Stimulated activated memory B cell treated with anti-CD40 and anti-IgM and Interleukin-4, amounts not matched to agents 10 μg/mL and 1 μg/mL and 100 μg/mL, for 72 hours (primary cell): ENCODE results near the gene ODF2.
"Not testable (repeated sequence)": the region's sequence is repeated elsewhere in the genome, so short reads cannot be mapped to it uniquely, and the experiment has no call there.

ENCODE experiments used
- ATAC-seq: fragments of 150-1000 bp; cut with Tn5 transposase; 2 replicates; pipeline ENCODE4 v1.10.0; 2021
- H3K27ac Mint-ChIP-seq: one replicate; pipeline ENCODE4 v1.8.0; 2022; ENCODE audit warnings: mild to moderate bottlenecking, mixed read lengths
- H3K27me3 Mint-ChIP-seq: one replicate; pipeline ENCODE4 v1.8.0; 2022; ENCODE audit warnings: mixed read lengths
- H3K36me3 Mint-ChIP-seq: one replicate; pipeline ENCODE4 v1.8.0; 2022; ENCODE audit warnings: mixed read lengths
- H3K4me1 Mint-ChIP-seq: one replicate; pipeline ENCODE4 v1.8.0; 2022; ENCODE audit warnings: mixed read lengths
- H3K4me3 Mint-ChIP-seq: one replicate; pipeline ENCODE4 v1.8.0; 2022; ENCODE audit warnings: mild to moderate bottlenecking, moderate library complexity, mixed read lengths
- H3K9me3 Mint-ChIP-seq: one replicate; pipeline ENCODE4 v1.8.0; 2022; ENCODE audit warnings: mixed read lengths

The ODF2 gene

GRCh38 chr9:128446505-128446904, 9.3 kb upstream of the ODF2 start:
- not testable (repeated sequence) for H3K27ac Mint-ChIP-seq, ATAC-seq, H3K9me3 Mint-ChIP-seq, H3K27me3 Mint-ChIP-seq, H3K4me1 Mint-ChIP-seq, H3K36me3 Mint-ChIP-seq, H3K4me3 Mint-ChIP-seq

GRCh38 chr9:128448746-128449145, 7.1 kb upstream of the ODF2 start:
- Mint-ChIP-seq H3K4me3 (no peak overlapping the region), H3K27ac (no peak overlapping the region), H3K36me3 (no peaks in the 10 kb centered on the region), H3K9me3 (no peaks in the 10 kb centered on the region), H3K27me3 (no peaks in the 10 kb centered on the region), H3K4me1 (no peaks in the 10 kb centered on the region)
- ATAC-seq = no peak

DNA sequence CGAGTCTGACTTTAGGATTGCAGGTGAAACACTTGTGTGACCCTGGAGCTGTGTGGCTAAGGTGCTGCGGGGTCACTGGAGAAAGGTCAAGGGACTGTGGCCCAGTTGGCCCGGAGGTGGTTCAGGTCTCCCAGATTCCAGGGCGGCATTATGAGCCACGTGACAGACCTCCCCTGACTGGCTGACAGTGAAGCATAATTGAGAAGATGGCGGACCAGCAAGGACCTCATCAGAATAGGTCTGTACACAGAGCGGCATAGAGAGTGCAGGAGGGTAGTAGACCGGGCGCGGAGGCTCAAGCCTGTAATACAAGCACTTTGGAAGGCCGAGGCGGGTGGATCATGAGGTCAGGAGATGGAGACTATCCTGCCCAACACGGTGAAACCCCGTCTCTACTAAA, 815 bp upstream of the ODF2 start:
- Mint-ChIP-seq H3K36me3 (peaks cover 4% of the 10 kb centered on the region), H3K27me3 (no peaks in the 10 kb centered on the region), H3K4me3 (peak overlapping the region; percentile 70), H3K4me1 (peaks cover 23% of the 10 kb centered on the region), H3K9me3 (no peaks in the 10 kb centered on the region), H3K27ac (peak overlapping the region; percentile 35)
- ATAC-seq = no peak

DNA sequence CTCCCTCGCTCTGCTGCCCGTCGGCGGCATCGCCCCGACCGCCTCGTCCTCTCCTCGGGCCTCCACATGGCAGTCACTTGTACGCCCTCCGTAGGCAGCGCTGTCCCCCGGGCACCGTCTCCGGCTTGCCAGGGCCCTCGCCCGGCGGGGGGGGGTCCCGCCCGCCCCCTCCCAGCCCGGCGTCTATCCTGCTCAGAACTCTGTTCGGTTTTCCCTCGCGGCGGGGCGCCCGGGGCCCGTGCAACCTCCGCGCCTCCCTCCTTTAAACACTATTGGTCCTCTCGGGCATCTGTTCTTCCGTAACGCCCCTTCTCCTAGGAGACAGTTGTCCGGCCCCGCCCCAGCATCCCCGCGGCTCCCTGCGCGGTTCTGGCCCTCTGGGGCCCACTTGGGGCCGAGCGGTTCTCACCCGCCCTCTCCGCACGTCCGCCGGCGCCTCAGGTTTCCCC, 831 bp downstream of the ODF2 start:
- no peaks in the 10 kb centered on the region for H3K9me3 Mint-ChIP-seq
- no peaks in the 10 kb centered on the region for H3K27me3 Mint-ChIP-seq
- H3K4me1 Mint-ChIP-seq = peaks cover 23% of the 10 kb centered on the region
- peak overlapping the region; percentile 94 for H3K4me3 Mint-ChIP-seq
- H3K36me3 Mint-ChIP-seq = peaks cover 17% of the 10 kb centered on the region
- H3K27ac Mint-ChIP-seq = peak overlapping the region; percentile 88
- peak; percentile 83 for ATAC-seq

GRCh38 chr9:128457207-128457606, 1.4 kb downstream of the ODF2 start:
- H3K4me3 Mint-ChIP-seq = peak overlapping the region; percentile 94
- H3K4me1 Mint-ChIP-seq = peaks cover 23% of the 10 kb centered on the region
- peaks cover 17% of the 10 kb centered on the region for H3K36me3 Mint-ChIP-seq
- no peaks in the 10 kb centered on the region for H3K27me3 Mint-ChIP-seq
- ATAC-seq = no peak
- H3K9me3 Mint-ChIP-seq = no peaks in the 10 kb centered on the region
- peak overlapping the region; percentile 88 for H3K27ac Mint-ChIP-seq

GRCh38 chr9:128459011-128459410, 3.2 kb downstream of the ODF2 start:
- Mint-ChIP-seq H3K4me1 (peaks cover 23% of the 10 kb centered on the region), H3K9me3 (no peaks in the 10 kb centered on the region), H3K4me3 (no peak overlapping the region), H3K36me3 (peaks cover 28% of the 10 kb centered on the region), H3K27me3 (no peaks in the 10 kb centered on the region), H3K27ac (no peak overlapping the region)
- no peak for ATAC-seq

DNA sequence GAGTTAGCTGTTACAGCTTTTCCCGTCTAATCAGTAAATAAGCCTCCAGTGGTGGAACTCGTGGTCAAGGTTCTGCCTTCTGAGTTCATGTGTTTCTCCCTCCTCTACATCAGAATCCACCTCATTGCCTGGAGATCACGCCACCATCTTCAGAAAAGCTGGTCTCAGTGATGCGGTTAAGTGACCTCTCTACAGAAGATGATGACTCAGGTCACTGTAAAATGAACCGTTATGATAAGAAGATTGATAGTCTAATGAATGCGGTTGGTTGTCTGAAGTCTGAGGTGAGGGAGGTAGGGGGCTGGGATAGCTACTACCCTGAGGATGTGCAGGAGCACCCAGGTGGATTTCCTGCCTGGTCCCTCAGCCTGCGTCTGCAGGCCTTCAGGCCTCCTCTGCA, 13.3 kb downstream of the ODF2 start:
- no peak for ATAC-seq
- H3K9me3 Mint-ChIP-seq = no peaks in the 10 kb centered on the region
- H3K27me3 Mint-ChIP-seq = no peaks in the 10 kb centered on the region
- H3K36me3 Mint-ChIP-seq = peaks cover 36% of the 10 kb centered on the region
- no peak overlapping the region for H3K27ac Mint-ChIP-seq
- no peaks in the 10 kb centered on the region for H3K4me1 Mint-ChIP-seq
- H3K4me3 Mint-ChIP-seq = no peak overlapping the region

GRCh38 chr9:128470560-128470959, 14.8 kb downstream of the ODF2 start:
- H3K36me3 Mint-ChIP-seq = peaks cover 47% of the 10 kb centered on the region
- no peak for ATAC-seq
- H3K4me3 Mint-ChIP-seq = no peak overlapping the region
- H3K27ac Mint-ChIP-seq = no peak overlapping the region
- no peaks in the 10 kb centered on the region for H3K4me1 Mint-ChIP-seq
- H3K27me3 Mint-ChIP-seq = no peaks in the 10 kb centered on the region
- no peaks in the 10 kb centered on the region for H3K9me3 Mint-ChIP-seq

DNA sequence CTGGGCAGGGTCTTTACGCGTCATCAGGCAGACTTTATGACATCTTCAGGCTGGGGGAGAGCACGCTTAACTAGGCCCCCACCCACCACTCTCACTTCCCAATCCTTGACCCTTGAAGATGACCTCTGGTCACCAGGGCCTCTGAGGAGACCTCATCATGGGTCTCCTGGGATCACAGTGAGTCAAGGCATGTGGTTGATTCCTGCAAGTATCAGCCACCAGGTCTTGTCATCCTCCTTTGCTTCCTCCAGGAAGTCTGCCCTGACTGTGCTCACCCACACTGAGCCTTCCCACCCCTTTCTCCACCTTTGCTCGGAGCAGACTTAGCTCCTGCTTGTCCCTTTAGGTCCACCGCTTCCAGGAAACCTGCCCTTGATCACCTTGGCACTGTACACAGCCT, 17.3 kb downstream of the ODF2 start:
- peaks cover 48% of the 10 kb centered on the region for H3K36me3 Mint-ChIP-seq
- no peak overlapping the region for H3K27ac Mint-ChIP-seq
- H3K4me1 Mint-ChIP-seq = no peaks in the 10 kb centered on the region
- H3K9me3 Mint-ChIP-seq = no peaks in the 10 kb centered on the region
- no peak overlapping the region for H3K4me3 Mint-ChIP-seq
- no peak for ATAC-seq
- no peaks in the 10 kb centered on the region for H3K27me3 Mint-ChIP-seq

GRCh38 chr9:128475867-128476266, 20.1 kb downstream of the ODF2 start:
- no peaks in the 10 kb centered on the region for H3K27me3 Mint-ChIP-seq
- H3K36me3 Mint-ChIP-seq = peaks cover 51% of the 10 kb centered on the region
- no peak for ATAC-seq
- no peak overlapping the region for H3K4me3 Mint-ChIP-seq
- H3K27ac Mint-ChIP-seq = no peak overlapping the region
- no peaks in the 10 kb centered on the region for H3K4me1 Mint-ChIP-seq
- no peaks in the 10 kb centered on the region for H3K9me3 Mint-ChIP-seq

- H3K4me1 Mint-ChIP-seq = no peaks in the 10 kb centered on the region
- no peaks in the 10 kb centered on the region for H3K9me3 Mint-ChIP-seq
- no peak overlapping the region for H3K27ac Mint-ChIP-seq
- no peak overlapping the region for H3K4me3 Mint-ChIP-seq
- ATAC-seq = no peak
- H3K27me3 Mint-ChIP-seq = no peaks in the 10 kb centered on the region
- H3K36me3 Mint-ChIP-seq = peaks cover 58% of the 10 kb centered on the region
Measured at GRCh38 chr9:128479262-128479661, 23.5 kb downstream of the ODF2 start.

GRCh38 chr9:128481561-128481960, 25.8 kb downstream of the ODF2 start:
- no peaks in the 10 kb centered on the region for H3K27me3 Mint-ChIP-seq
- H3K9me3 Mint-ChIP-seq = no peaks in the 10 kb centered on the region
- ATAC-seq = no peak
- no peak overlapping the region for H3K4me3 Mint-ChIP-seq
- H3K36me3 Mint-ChIP-seq = peaks cover 63% of the 10 kb centered on the region
- no peak overlapping the region for H3K27ac Mint-ChIP-seq
- H3K4me1 Mint-ChIP-seq = no peaks in the 10 kb centered on the region

GRCh38 chr9:128482186-128482585, 26.4 kb downstream of the ODF2 start:
- Mint-ChIP-seq H3K27ac (no peak overlapping the region), H3K4me1 (no peaks in the 10 kb centered on the region), H3K9me3 (no peaks in the 10 kb centered on the region), H3K4me3 (no peak overlapping the region), H3K36me3 (peaks cover 69% of the 10 kb centered on the region), H3K27me3 (no peaks in the 10 kb centered on the region)
- no peak for ATAC-seq

DNA sequence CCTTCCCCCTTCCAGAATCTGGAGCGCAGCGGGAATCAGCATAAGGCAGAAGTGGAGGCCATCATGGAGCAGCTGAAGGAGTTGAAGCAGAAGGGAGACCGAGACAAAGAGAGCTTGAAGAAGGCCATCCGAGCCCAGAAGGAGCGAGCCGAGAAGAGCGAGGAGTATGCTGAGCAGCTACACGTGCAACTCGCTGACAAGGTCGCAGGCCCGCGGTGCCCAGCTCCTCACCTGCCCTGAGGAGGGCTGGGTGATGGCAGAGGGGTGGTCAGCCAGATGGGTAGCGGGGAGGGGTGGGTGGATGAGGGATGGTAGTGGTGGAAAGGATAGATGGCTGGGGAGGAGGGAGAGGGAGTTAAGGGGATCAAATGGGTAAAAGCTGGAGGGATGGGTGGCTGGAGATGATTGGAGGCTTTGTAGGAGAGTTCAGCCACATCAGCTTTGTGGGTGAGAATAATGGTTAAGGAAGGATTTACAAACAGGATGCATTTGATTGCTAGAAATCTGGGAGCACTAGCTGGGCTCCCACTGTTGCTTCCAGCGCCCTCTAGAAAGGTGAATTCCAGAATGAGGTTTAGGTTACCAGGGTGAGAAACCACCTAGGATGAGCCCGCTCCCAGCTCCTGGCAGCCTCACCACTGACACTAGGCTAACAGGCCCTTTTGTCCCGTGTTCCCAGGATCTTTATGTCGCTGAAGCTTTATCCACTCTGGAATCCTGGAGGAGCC, 29.0 kb downstream of the ODF2 start:
- Mint-ChIP-seq H3K4me1 (no peaks in the 10 kb centered on the region), H3K36me3 (peaks cover 73% of the 10 kb centered on the region), H3K27me3 (no peaks in the 10 kb centered on the region), H3K27ac (no peak overlapping the region), H3K4me3 (no peak overlapping the region), H3K9me3 (no peaks in the 10 kb centered on the region)
- no peak for ATAC-seq

DNA sequence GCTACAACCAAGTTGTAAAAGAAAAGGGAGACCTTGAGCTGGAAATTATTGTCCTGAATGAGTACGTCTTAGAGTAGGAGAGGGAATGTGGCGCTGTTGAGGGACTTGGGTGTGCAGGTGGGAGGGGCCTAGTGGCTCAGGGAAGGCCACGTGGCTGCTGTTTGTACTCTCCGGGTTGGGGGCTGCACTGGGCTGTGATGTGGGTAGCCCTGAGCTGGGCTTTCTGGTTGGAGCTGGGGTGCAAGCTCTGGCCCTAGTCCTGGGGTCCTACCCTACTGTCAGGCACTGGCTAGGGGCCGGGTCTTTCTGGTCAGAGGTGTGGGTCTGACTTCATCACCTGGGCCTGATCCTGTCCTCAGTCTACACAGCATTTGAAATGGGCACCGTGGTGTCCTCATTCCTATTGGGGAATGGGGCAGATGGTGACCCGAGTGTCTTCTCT, 29.6 kb downstream of the ODF2 start:
- Mint-ChIP-seq H3K9me3 (no peaks in the 10 kb centered on the region), H3K4me3 (no peak overlapping the region), H3K36me3 (peaks cover 77% of the 10 kb centered on the region), H3K27me3 (no peaks in the 10 kb centered on the region), H3K4me1 (no peaks in the 10 kb centered on the region), H3K27ac (no peak overlapping the region)
- no peak for ATAC-seq

- Mint-ChIP-seq H3K36me3 (peaks cover 80% of the 10 kb centered on the region), H3K4me1 (no peaks in the 10 kb centered on the region), H3K27ac (no peak overlapping the region), H3K27me3 (no peaks in the 10 kb centered on the region), H3K9me3 (no peaks in the 10 kb centered on the region), H3K4me3 (no peak overlapping the region)
- no peak for ATAC-seq
Measured at GRCh38 chr9:128486201-128486600, 30.4 kb downstream of the ODF2 start.
